Muscle of arm (tissue), 12 donors: ENCODE data around the gene HMX1. TPM values are rescaled to one million over a fixed set of nuclear protein-coding genes. Genes with fewer than 3 reads are reported as not detected.

Experiments
- DNase-seq: peaks from one replicate; pipeline ENCODE4 v3.0.0-alpha.2; 2013
- polyA plus RNA-seq, 12 donors: library from polyadenylated mRNA; unstranded; fragments of 120-200 nt; gene quantifications; one replicate each; pipeline ENCODE4 v1.2.1, GENCODE V29; 2013; ENCODE audit not compliant: insufficient read length in 12 of 12

Gene HMX1
- polyA plus RNA-seq, 12 donors = 0.08 to 0.19 (median 0.09) TPM; not detected in 7

DNA sequence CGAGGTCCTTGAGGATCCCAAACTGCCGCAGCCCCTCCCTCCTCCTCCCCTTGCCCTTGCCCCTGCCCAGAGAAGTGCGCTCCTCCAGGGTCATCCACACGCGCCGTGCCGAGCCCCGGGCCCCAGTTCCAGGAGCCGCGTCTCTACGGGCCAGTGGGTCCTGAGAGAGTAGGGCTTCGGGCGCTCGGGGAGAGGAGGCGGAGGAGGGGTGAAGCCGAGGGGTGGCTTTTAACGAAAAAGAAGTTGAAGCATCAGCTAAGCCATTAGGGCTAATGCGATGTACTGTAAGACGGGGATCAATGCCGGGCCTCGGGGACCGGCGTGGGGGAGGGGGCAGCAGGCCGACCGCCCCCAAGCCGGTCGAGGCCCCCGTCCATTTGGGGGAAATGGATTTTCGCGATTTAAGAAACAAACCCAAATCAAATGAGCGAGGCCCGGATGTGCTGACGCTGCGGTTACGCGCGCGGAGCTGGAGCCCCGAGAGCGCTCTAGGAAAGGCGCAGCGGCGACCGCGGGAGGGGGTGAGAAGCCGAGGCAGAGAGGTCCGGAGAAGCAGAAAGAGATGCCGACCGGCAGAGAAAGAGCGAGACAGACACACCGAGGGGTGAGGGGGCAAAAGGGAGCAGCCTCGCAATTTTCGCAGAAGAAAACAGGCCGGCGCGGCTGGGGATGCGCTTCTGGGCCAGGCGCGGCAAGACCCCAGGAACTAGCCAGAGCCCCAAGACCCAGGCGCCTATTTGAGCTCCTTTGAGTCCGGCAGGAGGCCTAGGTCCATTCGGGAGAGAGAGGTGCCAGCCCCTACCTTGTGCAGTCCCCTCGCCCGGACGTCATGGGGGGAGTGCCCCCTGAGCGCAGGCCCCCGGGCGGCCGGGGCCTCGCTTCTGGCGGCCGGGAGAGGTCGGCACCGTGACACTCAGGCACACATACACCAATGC lies 13.6 kb downstream of the HMX1 start:
- no peak for DNase-seq

DNA sequence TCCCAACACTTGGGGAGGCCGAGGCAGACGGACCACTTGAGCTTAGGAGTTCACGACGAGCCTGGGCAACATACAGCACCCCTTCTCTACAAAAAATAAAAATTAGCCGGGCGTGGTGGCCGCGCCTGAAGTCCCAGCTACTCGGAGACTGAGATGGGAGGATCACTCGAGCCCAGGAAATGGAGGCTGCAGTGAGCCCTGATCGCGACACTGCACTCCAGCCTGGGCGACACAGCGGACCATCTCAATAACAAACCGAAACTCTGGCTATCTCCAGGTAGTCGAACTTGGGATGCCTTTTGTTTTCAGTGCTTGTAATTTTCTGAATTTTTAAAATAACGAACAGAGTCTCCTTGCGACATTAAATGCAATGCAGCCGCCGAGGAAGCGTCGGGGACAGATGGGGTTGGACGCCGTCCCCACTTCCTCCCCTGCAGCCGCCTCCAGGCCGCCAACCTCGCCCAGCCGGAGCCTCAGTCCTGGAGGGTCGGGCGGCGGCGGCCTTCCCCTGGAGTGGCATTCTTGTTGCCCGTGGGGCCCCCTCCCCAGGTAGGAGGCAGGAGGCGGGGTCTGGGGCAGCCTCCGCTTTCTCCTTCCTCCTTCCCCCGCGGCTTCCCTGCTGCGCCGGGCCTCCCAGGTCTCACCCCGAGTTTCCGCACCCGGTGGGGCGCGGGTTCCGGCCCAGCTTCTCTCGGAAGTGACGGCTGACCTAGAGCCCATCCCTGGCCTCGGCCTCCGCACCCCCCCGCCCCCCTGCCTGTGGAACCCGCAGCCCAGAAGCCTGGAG lies 14.6 kb downstream of the HMX1 start:
- DNase-seq = no peak

DNA sequence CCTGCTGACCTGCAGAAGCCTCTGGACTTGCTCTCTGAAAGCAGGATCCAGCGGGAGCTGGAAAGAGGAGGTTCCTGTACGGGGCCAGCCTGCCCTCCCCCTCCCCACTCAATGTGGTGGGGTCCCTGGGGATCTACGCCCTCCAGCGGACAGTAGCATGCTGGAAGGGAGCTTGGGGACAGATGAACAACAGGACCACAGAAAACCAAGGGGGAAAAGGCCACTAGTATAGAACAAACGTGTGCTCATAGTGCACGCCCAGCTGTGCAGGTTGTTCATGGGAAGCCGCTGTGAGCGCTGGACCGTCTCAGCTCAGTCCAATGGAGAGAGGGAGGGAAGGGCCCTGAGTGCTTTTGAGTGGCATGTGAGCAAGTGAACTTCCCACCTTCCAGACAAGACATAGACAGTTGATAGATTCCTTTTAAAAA lies 15.8 kb downstream of the HMX1 start:
- DNase-seq = no peak

DNA sequence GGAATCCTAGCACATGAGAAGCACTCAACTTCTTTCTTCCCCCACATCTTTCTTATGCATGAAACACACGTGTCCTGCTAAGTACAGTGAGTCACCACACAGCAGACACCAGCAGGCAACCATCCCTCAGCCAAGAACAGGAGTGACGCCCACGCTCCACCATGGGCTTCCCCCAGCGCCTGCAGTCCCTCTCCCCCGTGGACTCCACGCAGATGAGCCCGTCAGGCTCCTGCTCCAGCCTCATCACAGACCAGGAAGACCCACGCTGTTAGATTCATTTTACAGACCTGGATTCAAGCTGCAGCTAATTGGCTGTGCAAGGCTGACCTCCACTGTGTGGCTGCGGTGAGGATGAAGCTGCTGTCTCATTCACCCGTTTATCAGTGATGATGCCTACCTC lies 16.7 kb downstream of the HMX1 start:
- DNase-seq = no peak

DNA sequence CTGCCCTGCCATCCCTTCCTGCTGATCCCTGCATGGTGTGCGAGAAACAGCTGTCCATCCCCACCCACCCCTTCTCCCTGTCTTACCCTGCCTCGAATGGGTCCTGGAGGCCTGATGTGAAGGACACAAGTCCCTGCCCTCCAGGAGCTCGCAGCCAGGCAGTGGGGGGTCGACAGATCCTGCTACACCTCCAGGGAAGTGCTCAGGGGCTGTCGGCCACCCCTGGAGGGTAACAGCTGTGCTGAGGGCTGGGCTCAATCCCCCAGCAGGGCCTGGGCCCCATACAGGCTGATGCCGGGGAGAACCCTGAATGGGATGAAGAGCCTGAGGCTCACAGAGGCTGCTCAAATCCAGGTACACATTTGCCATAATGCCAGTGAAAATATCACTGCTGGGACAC lies 17.6 kb downstream of the HMX1 start:
- no peak for DNase-seq

DNA sequence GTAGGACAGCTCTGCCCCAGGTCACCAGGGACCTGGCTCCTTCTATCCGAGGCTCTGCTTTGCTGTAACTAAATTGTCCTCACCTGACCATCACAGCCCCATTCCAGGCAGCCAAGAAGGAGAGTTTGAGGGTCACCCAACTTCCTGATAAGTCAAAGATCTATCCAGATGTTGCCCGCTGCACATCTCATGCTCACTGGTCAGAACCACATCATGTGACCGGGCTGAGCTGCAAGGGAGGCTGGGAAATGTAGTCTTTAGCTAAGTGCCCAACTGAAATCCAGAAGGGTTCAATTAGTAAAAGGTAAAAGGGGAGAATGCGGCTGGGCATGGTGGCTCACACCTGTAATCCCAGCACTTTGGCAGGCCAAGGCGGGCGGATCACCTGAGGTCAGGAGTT lies 18.4 kb downstream of the HMX1 start:
- DNase-seq = no peak

DNA sequence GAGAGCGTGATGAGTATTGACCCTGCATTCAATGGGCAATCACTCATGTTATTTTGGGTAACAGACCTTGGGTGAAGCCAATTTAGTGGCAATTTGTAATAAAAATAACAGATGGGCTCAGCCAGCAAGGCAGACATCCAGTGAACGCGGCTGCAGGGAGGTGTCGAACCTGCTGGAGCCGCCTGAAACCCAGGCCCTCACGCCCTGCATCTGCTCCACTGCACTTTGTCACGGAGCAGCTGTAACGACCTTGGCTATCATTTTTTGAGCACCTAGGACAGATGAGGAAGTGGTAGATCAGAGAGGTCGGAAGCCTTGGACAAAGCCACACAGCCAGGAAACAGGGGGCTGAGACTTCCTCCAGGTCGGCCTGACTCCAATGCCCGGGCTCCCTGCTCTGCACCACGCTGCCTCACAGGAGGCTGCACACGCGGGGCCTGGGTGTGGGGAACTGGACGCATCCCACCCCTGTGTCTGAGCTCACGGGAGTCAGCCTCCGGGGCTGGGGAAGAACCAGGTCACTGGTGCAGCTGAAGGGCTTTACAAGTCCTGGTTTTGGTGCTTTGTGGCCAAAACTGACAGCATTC lies 19.4 kb downstream of the HMX1 start:
- DNase-seq = no peak

DNA sequence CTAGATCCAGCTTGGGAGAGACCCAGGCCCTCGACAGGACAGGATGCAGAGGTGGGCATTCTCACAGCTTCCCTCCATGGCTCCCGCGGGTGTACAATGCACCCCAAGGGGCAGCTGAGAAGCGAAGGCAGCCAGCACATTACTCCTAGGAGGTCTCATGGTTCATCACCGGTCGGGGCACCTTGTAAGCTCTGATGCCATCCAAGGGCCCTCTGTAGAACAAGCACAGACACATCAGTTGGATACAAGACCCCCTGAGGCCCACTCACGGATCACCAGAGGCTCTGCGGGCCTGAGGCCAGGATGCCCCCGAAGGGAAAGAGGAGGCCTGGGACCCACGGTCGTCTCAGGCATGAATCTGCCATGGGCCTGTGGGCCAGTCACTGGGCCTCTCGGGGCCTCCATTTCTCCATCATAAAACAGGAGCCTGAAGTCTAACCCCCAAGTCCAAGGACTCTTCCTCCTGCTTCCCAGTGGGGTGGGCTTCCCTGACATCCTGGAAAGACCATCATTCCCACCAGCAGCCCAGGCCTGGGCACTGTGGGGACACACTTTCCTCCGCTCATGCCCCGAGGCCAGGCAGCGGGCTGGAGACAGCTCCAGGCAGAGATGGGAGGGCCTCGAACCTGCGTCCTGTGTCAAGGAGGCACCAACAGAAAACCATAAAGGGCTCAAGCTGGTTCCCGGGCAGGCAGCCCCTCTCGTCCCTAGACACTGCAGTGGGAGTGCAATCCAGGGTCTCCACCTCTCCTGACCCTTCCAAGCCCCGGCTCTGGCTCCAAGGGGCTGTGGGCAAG lies 20.1 kb downstream of the HMX1 start:
- DNase-seq = no peak

DNA sequence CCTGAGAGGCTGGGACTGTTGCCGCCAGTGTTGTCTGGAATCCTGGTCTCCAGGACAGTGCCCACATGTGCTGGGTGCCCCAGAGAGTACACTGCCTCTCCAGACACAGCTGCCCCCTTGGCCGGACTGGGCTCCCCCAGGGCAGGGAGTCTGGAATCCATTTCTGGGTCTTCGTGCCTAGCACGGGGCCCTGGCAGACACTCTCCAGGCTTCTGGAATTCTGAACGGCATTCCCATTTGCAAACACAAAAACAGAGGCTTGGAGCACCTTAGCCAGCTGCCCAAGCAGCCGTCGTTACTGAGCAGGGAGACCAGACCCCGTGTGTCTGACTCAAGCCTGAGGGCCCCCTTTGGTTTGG lies 20.8 kb downstream of the HMX1 start:
- DNase-seq = no peak

DNA sequence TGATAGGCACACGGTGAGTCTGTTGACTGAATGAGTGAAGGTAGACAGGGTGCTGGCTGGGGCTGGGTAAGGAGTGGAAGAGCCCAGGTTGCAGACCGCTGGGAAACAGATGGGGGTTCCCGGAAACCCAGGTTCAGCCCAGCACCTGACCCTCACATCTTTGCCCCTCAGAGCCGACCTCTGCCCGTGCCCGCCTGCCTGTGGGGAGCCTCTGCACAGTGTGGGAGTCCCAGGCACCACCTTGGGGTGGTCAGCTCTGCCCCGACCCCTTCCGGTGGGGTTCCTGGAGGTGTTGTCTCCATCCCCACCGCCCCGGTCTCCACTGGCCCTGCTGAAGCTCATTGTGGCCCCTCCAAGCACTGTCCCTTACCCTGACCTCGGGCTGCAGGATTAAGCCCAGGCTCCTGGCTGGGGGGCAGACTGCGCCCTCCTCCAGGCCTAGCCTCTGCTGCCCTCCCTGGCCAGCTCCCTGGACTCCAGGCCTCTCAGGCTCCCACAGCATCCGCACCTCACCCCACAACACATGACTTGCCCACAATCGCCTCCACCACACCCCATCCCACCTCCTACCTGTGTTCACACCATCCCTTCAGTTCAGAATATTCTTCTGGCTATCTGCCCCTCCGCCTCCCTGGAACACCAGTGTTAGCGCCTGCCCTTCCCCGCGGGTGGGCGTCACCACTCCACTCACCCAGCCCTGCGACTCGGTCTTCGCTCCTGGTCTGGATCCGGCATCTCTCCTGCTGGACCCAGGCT lies 21.4 kb downstream of the HMX1 start:
- no peak for DNase-seq

DNA sequence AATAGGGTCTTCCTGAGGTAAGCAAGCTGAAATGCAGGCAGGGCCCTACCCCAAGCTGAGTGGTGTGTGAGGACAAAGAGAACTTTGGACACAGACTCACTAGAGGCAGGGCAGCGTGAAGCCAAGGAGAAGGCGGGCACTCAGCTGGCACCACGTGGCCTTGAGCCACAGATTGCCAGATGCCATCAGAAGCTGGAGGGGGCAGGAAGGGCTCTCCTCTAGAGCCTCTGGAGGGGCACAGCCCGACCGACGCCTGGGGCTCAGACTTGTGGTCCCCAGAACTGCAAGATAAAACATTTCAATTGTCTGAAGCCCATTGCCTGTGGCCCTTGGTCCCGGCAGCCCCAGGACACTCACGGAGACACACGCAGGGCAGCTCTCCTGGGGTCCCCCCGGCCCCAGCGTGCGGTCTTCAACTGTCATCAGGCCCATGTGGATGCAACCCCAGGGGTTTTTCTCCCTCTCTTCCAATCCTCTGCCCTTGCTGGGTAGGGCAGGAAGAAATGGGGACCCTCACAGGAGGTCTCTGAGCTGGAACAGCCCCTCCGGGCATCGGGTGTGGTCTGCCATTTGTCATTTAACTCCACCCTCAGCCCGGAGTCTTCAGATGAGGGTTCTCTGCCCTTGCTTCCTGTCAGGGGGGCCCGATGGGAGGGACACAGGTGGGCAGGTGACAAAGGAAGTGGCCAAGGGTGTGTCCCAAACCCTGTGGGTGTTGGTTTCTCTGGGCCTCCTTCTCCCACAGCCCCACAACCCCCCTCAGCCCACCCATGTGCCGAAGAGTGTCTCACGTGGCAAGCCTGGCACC lies 22.2 kb downstream of the HMX1 start:
- no peak for DNase-seq

DNA sequence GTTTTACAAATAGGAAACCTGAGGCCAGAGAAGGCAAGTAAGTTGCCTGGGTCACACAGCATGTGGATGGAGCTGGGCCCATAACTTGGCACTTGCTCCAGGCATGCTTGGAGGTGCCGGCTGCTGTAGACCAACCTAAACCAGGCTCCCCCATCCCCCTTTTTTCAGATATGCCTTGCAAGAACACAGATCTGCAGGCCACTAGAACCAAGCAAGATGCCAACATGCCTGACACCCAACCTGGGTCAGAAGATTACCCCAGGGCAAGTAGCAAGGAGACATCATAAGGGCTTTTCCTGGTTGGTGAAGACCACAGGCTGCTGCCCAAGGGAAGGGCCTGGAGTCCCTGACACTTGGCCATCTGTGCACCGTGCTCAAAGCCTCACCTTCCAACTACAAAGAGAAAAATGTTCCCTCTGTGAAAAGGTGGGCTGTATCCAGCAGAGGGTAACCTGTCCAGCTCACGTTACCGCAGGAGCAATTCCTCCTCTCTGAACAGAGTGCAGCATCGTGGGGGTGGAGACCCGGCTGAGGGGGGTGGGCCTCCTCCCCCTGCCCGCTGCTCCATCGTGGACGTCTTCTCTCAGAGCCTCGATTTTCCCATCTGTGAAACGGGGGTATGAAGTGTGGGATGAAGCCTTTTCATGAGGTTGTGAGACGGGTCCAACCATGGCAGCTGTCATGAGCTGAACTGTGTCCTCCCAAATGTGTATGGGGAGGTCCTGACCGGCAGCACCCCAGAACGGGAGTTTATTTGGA lies 23.0 kb downstream of the HMX1 start:
- no peak for DNase-seq

DNA sequence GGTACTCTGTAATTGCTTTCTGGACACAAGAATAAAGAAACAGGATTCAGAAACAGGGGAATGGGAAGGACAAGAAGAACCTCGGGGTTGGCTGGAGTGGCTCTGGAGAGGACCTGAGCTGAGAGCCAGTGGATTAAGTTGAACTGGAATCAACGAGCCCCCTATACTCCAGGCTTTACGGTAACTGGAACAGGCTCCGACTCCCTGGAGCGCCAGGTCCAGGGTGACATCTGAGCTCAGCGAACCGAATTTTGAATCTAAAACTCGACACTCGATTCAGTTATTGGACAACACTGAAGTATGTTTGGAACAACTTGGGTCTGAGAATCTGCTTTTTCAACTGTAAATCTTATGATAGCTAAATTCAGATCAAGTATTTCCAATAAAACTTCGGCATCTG lies 23.9 kb downstream of the HMX1 start:
- peak; percentile 57 for DNase-seq

DNA sequence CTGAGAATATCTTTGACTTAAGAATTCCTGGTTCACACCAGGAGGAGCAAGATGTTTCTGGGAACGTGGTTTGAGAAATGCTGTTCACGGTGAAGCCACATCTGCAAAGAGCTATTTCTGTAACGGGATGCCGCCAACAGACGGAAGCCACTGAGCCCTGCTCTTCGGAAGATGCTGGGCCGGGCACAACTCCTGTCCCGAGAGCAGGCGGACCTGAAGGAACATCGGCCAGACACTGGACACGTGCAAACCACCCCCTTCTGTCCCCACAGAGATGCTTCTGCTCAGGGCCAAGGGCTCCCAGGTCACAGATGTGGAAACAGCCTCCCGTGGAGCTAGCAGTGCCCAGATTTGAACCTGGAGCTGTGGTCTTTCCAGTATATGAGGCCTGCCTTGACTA lies 24.3 kb downstream of the HMX1 start:
- no peak for DNase-seq

DNA sequence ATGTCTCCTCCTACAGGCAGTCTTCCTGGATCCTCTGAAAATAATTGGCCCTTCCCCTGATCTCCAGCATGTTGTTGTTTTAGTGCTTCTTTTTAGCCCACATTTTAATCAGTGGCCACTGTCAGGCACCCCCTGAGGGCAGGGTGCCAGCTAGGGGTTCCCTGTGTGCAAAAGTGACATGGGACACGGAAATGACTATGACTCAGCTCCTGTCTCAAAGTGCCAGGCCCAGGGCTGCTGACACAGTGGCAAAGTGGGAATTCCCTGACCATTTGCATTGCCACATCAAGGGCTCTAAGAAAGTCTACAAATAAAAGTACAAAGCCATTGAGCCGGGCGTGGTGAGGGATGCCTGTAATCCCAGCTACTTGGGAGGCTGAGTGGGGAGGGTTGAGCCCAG lies 24.8 kb downstream of the HMX1 start:
- DNase-seq = no peak

DNA sequence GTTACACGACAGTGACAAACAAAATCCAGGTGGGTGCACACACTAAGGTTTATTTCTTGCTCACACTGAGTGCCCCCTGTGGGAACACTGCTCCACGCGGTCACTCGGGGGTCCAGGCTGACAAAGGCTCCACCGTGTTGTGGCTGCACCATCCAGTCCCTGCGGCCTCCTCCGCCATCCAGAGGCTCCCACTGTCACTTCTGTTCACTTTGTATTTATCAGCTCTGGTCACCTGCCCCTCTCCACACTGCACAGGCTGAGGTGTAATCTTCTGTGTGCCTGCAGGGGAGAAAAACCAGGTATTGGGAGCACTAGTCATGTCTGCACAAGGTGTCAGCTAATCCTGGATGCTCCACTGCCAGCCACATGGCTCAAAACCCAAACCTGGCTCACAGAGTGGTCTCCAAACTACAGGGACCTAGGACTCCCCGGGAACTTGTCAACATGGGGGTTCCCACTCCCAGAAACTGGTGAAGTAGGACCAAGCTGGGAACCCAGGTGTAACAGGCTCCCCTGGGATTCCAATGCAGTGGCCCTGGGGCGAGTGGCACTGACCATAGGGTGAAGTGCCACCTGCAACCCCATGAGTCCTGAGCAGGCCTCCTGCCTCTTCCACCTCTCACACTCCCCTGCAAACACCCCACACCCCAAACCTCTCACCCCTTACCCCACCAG lies 25.5 kb downstream of the HMX1 start:
- DNase-seq = no peak

DNA sequence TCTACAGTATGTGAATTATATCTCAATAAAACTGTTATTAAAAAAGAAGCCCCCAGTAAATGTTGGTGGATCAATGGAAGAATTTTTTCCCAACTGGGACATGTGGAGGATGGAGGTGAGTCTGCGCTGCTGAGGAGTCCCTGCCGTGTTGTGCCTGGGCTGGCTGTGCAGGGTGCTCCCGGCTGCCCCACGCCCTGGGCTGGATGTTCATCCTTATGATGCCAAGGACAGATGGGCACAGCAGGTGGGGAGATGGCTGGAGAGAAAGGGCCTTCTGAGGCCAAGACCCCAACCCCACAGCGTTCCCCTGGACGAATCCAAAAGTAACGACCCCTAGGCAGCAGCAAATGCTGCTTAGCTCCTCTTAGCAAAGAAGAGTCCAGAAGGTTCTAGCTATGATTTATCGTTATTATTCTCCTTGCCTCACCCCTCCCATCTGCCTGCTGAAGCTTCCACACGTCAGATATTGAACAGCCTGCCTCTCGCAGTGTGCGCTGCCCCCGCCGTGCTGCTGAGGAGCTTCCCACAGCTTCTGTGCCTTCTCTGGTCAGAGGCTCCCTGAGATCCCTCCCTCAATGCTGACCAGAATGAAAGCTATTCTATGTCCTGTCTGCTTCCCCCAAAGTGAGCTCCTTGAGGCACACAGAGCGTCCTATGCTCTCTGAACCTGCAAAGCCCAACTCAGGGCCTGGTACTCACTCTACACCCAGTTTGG lies 26.5 kb downstream of the HMX1 start:
- no peak for DNase-seq

DNA sequence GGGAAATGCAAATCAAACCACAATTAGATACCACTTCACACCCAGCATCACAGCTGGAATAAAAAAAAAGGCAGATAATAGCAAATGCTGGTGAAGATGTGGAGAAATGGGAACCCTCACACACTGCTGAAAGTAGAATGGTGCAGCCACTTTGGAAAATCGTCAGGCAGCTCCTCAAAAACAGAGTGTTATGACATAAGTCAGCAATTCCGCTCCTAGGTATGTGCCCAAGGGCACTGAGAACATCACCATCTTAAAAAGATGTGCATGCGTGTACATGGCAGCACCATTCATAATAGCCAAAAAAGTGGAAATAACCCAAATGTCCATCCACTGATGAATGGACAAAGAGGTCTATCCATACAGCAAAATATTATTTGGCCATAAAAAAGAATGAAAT lies 28.0 kb downstream of the HMX1 start:
- no peak for DNase-seq
